Kidney epithelial cell (primary cell): ENCODE data around the gene KCNC2. TPM values are rescaled to one million over a fixed set of nuclear protein-coding genes. Genes with fewer than 3 reads are reported as not detected.
A peak's percentile ranks its signal among the peaks of the same experiment; 100 is the strongest.

ENCODE experiments used
- DNase-seq: peaks from one replicate; pipeline ENCODE4 v3.0.0-alpha.2; 2010; ENCODE audit warnings: low read depth
- H3K27me3 ChIP-seq: 2 replicates; pipeline ENCODE4 v1.6.0; 2011; ENCODE audit warnings: low read length; ENCODE audit not compliant: control insufficient read depth, insufficient read depth
- H3K36me3 ChIP-seq: 2 replicates; pipeline ENCODE4 v1.5.1; 2011; ENCODE audit warnings: low read length; ENCODE audit not compliant: control insufficient read depth, insufficient read depth
- H3K4me3 ChIP-seq: 2 replicates; pipeline ENCODE4 v1.5.1; 2011; ENCODE audit warnings: low read depth, mild to moderate bottlenecking, control low read depth, low read length
- total RNA-seq: library from RNA; depleted of rRNA; stranded (reverse); fragments of >200 nt; gene quantifications from 2 replicates; pipeline ENCODE4 v1.2.3, GENCODE V29; 2015
- TF ChIP-seq, protein P1 (sequence below): IDR thresholded peaks from 2 replicates; pipeline ENCODE4 v1.5.1; 2011; ENCODE audit warnings: mild to moderate bottlenecking, moderate library complexity, low read length, control low read depth, inconsistent platforms; ENCODE audit not compliant: insufficient read depth, poor library complexity, severe bottlenecking

KCNC2 gene
- total RNA-seq, 1 donor from 2014 or later = not detected

- DNase-seq = no peak
- H3K27me3 ChIP-seq = no peaks in the 10 kb centered on the region
- no peak overlapping the region for H3K4me3 ChIP-seq
- TF ChIP-seq, protein P1, sequence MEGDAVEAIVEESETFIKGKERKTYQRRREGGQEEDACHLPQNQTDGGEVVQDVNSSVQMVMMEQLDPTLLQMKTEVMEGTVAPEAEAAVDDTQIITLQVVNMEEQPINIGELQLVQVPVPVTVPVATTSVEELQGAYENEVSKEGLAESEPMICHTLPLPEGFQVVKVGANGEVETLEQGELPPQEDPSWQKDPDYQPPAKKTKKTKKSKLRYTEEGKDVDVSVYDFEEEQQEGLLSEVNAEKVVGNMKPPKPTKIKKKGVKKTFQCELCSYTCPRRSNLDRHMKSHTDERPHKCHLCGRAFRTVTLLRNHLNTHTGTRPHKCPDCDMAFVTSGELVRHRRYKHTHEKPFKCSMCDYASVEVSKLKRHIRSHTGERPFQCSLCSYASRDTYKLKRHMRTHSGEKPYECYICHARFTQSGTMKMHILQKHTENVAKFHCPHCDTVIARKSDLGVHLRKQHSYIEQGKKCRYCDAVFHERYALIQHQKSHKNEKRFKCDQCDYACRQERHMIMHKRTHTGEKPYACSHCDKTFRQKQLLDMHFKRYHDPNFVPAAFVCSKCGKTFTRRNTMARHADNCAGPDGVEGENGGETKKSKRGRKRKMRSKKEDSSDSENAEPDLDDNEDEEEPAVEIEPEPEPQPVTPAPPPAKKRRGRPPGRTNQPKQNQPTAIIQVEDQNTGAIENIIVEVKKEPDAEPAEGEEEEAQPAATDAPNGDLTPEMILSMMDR = no peak
- H3K36me3 ChIP-seq = no peaks in the 10 kb centered on the region
Observed at GRCh38 chr12:75227132-75227531, 17.5 kb upstream of the KCNC2 start.

DNA sequence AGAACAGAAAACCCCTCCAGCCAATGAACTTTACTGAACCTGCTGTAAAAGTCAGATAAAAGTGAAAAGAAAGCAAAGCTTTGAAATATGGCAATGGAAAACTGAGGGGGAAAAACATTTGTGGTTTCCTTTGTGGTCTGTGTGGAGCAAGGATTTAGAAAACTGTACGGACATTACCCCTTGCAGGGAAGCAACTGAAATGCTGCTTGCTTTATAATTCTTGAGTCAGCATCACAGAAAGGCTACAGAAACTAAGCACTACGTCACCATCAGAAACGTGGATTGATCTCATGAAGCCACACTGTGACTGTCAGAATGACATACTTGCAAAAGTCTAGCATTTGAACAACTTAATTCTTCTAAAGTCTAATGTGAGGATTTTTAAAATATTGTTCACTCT lies 2.4 kb upstream of the KCNC2 start:
- peaks cover 23% of the 10 kb centered on the region for H3K27me3 ChIP-seq
- no peak for DNase-seq
- no peaks in the 10 kb centered on the region for H3K36me3 ChIP-seq
- H3K4me3 ChIP-seq = no peak overlapping the region
- TF ChIP-seq, protein P1 = no peak

GRCh38 chr12:75208856-75209811 lies 505 bp downstream of the KCNC2 start:
- H3K27me3 ChIP-seq = peaks cover 29% of the 10 kb centered on the region

GRCh38 chr12:75207338-75208083 lies 2.1 kb downstream of the KCNC2 start:
- DNase-seq = no peak
- peaks cover 29% of the 10 kb centered on the region for H3K27me3 ChIP-seq
- no peaks in the 10 kb centered on the region for H3K36me3 ChIP-seq
- TF ChIP-seq, protein P1 = no peak
- no peak overlapping the region for H3K4me3 ChIP-seq

More at GRCh38 chr12:75208856-75209811, 505 bp downstream of the KCNC2 start:
- no peak for DNase-seq
- TF ChIP-seq, protein P1 = no peak
- H3K36me3 ChIP-seq = no peaks in the 10 kb centered on the region
- peak overlapping the region; percentile 5 for H3K4me3 ChIP-seq

DNA sequence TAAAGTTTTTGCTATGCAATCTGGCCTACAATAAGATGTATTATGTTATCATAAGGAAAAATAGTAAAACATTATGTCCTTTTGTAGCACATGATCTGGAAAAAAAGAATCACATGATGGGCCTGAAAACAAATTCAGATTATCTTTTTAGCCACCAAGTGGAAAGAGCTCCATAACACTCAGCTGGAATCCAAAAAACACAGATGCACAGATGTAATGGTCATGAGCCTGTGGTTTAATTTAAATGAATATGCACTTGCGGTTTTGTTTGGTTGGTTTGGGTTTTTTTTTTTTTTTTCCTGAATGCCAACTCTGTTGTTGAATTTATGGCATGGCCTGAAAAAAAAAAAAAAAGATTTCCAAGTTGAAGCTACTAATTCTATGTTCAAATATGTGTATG lies 4.1 kb downstream of the KCNC2 start:
- Histone ChIP-seq H3K36me3 (no peaks in the 10 kb centered on the region), H3K4me3 (no peak overlapping the region), H3K27me3 (peaks cover 29% of the 10 kb centered on the region)
- DNase-seq = no peak
- TF ChIP-seq, protein P1 = no peak
